Breast epithelium (tissue), 4 donors: ENCODE results near the gene SDS. TPM values are rescaled to one million over a fixed set of nuclear protein-coding genes. Genes with fewer than 3 reads are reported as not detected.

Experiments
- DNase-seq, 2 donors: peaks; one replicate each; pipeline ENCODE4 v3.0.0-alpha.2; 2019; ENCODE audit warnings: low spot score in 2 of 2
- H3K27ac ChIP-seq, 2 donors: fragments of 200-600 bp; sonication (generic) in 1 of 2; one replicate each; pipeline ENCODE4 v1.5.1; 2016 to 2019; ENCODE audit warnings: mild to moderate bottlenecking in 1 of 2
- H3K27me3 ChIP-seq, 2 donors: fragments of 200-600 bp; sonication (generic) in 1 of 2; one replicate each; pipeline versions ENCODE4 v1.5.1 to v1.6.0; 2017 to 2019; ENCODE audit warnings: control low read depth in 1 of 2, mild to moderate bottlenecking in 1 of 2
- H3K36me3 ChIP-seq: fragments of 200-600 bp; one replicate; pipeline ENCODE4 v1.5.1; 2019
- H3K4me1 ChIP-seq, 2 donors: fragments of 200-600 bp; sonication (generic); one replicate each; pipeline ENCODE4 v1.5.1; 2016 to 2019; ENCODE audit warnings: control low read depth in 1 of 2
- H3K4me3 ChIP-seq, 3 donors: fragments of 200-600 bp; sonication (generic); 1 replicate in 2 of 3; 2 replicates in 1 of 3; pipeline ENCODE4 v1.5.1; 2016 to 2019; ENCODE audit warnings: mild to moderate bottlenecking in 3 of 3, moderate library complexity in 2 of 3
- H3K9me3 ChIP-seq, 2 donors: fragments of 200-600 bp; sonication (generic) in 1 of 2; one replicate each; pipeline ENCODE4 v1.5.1; 2016 to 2019; ENCODE audit warnings: control low read depth in 1 of 2
- CTCF ChIP-seq, 3 donors: fragments of 450-650 bp; IDR thresholded peaks; one replicate each; pipeline ENCODE4 v1.5.1; 2016 to 2017; ENCODE audit warnings: antibody characterized with exemption in 3 of 3, mild to moderate bottlenecking in 3 of 3, moderate library complexity in 3 of 3
- POLR2A ChIP-seq: fragments of 450-650 bp; IDR thresholded peaks from one replicate; pipeline ENCODE4 v1.6.1; 2016; ENCODE audit warnings: antibody characterized with exemption, mild to moderate bottlenecking, moderate library complexity
- POLR2AphosphoS5 ChIP-seq, 3 donors: sonication (generic); formaldehyde crosslinking; IDR thresholded peaks; one replicate each; pipeline ENCODE4 v1.6.1; 2017; ENCODE audit warnings: antibody characterized with exemption in 3 of 3
- intact Hi-C: fragments of 100-400 bp; cut with DNase I; formaldehyde crosslinking; loops from one replicate; pipeline ENCODE4 v1.15.1; 2023; ENCODE audit warnings: low total_unique reads
- total RNA-seq, 3 donors: library from RNA; depleted of rRNA; stranded (reverse); fragments of >200 nt; gene quantifications; one replicate each; pipeline ENCODE4 v1.1.0, GENCODE V29; 2016

The SDS gene
- total RNA-seq, 3 donors from 2014 or later = 0.66 to 12.0 (median 0.80) TPM

DNA sequence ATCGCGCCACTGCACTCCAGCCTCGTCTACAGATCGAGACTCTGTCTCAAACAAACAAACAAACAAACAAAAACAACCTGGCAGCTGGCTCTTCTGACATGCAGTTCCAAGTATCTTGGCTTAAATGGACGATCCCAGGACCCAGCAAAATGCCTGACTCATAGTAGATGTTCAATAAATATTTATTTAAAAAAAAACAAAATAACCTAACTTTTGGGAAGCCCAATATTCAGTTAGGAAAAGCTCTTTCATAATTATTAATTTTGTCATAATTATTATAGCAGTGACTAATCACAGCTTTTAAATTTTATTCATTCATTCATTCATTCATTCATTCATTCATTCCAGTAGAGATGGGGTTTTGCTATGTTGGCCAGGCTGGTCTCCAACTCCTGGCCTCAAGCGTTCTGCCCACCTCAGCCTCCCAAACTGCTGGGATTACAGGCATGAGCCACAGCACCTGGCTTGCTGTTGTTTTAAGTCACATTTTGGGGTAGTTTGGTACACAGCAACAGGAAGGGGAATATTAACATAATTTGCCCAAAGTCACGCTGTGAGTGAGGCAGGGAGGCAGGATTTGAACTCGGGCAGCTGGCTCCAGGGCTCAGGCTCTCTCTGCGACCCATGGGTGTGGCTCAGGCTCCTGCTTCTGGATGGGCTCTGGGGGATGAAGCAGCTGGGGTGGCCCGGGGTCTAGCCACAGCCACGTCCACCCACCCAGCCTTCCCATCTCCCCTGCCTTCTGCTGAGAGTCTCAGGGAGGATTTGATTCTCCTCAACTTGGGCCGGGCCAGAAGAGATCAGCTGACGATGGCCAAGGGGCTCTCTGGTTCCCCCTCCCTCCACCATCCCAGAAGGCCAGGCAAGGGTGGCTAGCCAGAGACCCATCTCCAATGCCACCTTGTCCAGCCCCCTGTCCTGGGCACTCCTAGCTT is 2.4 kb downstream of the SDS start:
- Histone ChIP-seq H3K36me3 (no peaks in the 10 kb centered on the region), H3K4me3 (no peak overlapping the region), H3K4me1 (no peaks in the 10 kb centered on the region), H3K27ac (no peak overlapping the region), H3K27me3 (peaks cover 0 to 16% of the 10 kb centered on the region in 2 donors), H3K9me3 (no peaks in the 10 kb centered on the region)
- DNase-seq = no peak
- TF ChIP-seq CTCF (IDR thresholded peaks at IDR 0.05) = no peak
- no peak for TF ChIP-seq POLR2A
- TF ChIP-seq POLR2AphosphoS5 (IDR thresholded peaks at IDR 0.05) = no peak
- intact Hi-C loops = no loop called here

DNA sequence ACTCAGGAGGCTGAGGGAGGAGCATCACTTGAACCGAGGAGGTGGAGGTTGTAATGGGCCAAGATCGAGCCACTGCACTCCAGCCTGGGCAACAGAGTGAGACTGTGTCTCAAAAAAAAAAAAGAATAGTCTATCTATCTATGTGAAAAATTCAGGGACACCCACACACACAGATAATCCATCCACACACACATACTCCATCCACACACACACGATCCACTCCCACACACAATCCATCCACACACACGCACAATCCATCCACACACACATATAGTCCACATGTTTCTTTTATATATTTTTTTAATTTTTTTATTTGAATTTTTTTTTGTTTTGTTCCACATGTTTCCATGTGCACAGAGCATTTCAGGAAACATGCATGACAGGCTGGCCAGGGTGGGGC is 3.3 kb downstream of the SDS start:
- intact Hi-C loops = no loop called here
- Histone ChIP-seq H3K9me3 (no peaks in the 10 kb centered on the region), H3K27me3 (peaks cover 0 to 16% of the 10 kb centered on the region in 2 donors), H3K27ac (no peak overlapping the region), H3K36me3 (no peaks in the 10 kb centered on the region), H3K4me3 (no peak overlapping the region), H3K4me1 (no peaks in the 10 kb centered on the region)
- TF ChIP-seq POLR2A (no peak), CTCF (IDR thresholded peaks at IDR 0.05) (no peak), POLR2AphosphoS5 (IDR thresholded peaks at IDR 0.05) (no peak)
- DNase-seq = no peak

- H3K27me3 ChIP-seq = peaks cover 0 to 16% of the 10 kb centered on the region in 2 donors
- TF ChIP-seq POLR2AphosphoS5 (IDR thresholded peaks at IDR 0.05) = no peak
- no peak for TF ChIP-seq POLR2A
- TF ChIP-seq CTCF (IDR thresholded peaks at IDR 0.05) = no peak
- DNase-seq = no peak
- no peaks in the 10 kb centered on the region for H3K9me3 ChIP-seq
- H3K4me1 ChIP-seq = no peaks in the 10 kb centered on the region
- intact Hi-C loops = no loop called here
- no peak overlapping the region for H3K4me3 ChIP-seq
- no peaks in the 10 kb centered on the region for H3K36me3 ChIP-seq
- no peak overlapping the region for H3K27ac ChIP-seq
These were observed 4.2 kb downstream of the SDS start for GRCh38 chr12:113399490-113399889.

- no peak for DNase-seq
- intact Hi-C loops = no loop called here
- Histone ChIP-seq H3K9me3 (no peaks in the 10 kb centered on the region), H3K36me3 (no peaks in the 10 kb centered on the region), H3K4me3 (no peak overlapping the region), H3K27me3 (peaks cover 0 to 16% of the 10 kb centered on the region in 2 donors), H3K4me1 (no peaks in the 10 kb centered on the region), H3K27ac (no peak overlapping the region)
- TF ChIP-seq CTCF (IDR thresholded peaks at IDR 0.05) (no peak), POLR2AphosphoS5 (IDR thresholded peaks at IDR 0.05) (no peak), POLR2A (no peak)
These were observed 5.1 kb downstream of the SDS start for GRCh38 chr12:113398346-113399290.
